Motor neuron (in vitro differentiated cells): ENCODE results near the gene NEDD1. TPM values are rescaled to one million over a fixed set of nuclear protein-coding genes. Genes with fewer than 3 reads are reported as not detected.

ENCODE experiments used
- ATAC-seq, 8 experiments: fragments of 200-7000 bp; cut with Tn5 transposase; replicated peaks in 6 of 8; 2 replicates each; pipeline ENCODE4 v1.8.0; 2021; ENCODE audit warnings: mild to moderate bottlenecking in 8 of 8, moderate library complexity in 8 of 8
- H3K27ac ChIP-seq, 2 donors: fragments of 250-450 bp; sonication (Bioruptor Pico); 2 replicates each; pipeline ENCODE4 v1.9.0; 2021; ENCODE audit warnings: antibody characterized with exemption in 2 of 2, mild to moderate bottlenecking in 2 of 2, moderate library complexity in 1 of 2
- H3K4me1 ChIP-seq, 2 donors: fragments of 250-450 bp; sonication (Bioruptor Pico); replicated peaks in 1 of 2; 2 replicates each; pipeline ENCODE4 v1.6.1; 2021; ENCODE audit warnings: antibody characterized with exemption in 2 of 2, mild to moderate bottlenecking in 2 of 2, moderate library complexity in 1 of 2
- H3K4me3 ChIP-seq, 5 donors: fragments of 250-450 bp; sonication (Bioruptor Pico); 2 replicates each; pipeline ENCODE4 v1.9.0; 2021; ENCODE audit warnings: antibody characterized with exemption in 5 of 5, mild to moderate bottlenecking in 5 of 5, moderate library complexity in 4 of 5
- WGBS, 10 experiments: fragments of 450-650 bp; shearing (Covaris generic); methylation state at CpG; one replicate each; pipeline ENCODE4 v1.0.0; 2022; 5-methylcytosine and 5-hydroxymethylcytosine counted together
- in situ Hi-C, 9 experiments: fragments of 400-800 bp; cut with MboI; loops; one replicate each; pipeline ENCODE4 v1.15.0; 2021; ENCODE audit warnings: low sequenced_read_pairs in 9 of 9, low pct_unique_long_range_greater_than_20kb in 2 of 9; ENCODE audit not compliant: unreplicated experiment in 9 of 9
- total RNA-seq, 8 experiments: library from RNA; unstranded; fragments of 300-600 nt; gene quantifications; 2 replicates each; pipeline versions ENCODE4 v1.2.3 to v1.2.4, GENCODE V29; 2022

Gene NEDD1
- total RNA-seq, 8 experiments from 2014 or later: 8.2 to 29.4 (median 12.8) TPM

DNA sequence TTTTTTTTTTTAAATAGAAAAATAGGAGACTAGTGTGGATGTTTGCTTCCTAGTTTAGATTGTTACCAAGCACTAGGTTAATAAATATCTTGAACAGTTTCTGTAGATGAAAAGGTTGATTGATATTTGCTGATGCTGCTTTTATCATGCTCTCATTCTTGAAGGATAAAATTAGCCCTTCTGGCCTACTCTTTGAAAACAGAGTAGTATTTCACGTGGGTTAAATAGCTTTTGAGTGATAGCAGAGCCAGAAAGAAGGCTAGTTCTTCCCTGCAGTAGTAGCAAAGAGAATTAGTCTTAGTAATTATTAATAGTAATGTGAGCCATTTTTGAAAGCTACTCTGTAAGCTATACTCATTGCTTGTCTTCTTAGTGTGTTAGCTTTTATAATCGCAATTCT lies 5.2 kb downstream of the NEDD1 start:
- in situ Hi-C loops: no loop called here
- Histone ChIP-seq H3K4me3 (no peak overlapping the region), H3K4me1 (peaks cover 5 to 11% of the 10 kb centered on the region in 2 donors), H3K27ac (no peak overlapping the region)
- 38 to 100% (median 66%) methylated on average over 1 to 2 of the region's 2 CpGs; no CpG with 5 or more reads in 2 of the 10 experiments for WGBS, 10 experiments
- no peak for ATAC-seq

DNA sequence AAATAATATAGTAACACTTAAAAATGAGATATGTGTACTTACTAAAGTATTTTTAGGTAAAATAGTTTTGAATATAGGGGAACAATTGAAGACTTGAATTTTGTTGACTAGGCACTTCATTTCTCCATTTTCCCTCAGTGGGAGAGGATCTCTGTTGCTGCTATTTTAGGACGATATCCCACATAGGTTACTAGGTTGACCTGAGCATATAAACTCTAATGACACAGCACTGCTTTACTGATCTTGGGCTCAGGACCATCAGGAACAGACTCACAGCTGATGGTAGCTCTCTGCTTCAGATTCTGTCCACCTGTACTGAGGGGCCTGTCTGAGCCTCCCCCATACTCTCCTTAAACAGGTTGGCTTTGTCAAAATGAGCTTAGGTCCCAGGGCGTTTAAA lies 5.9 kb downstream of the NEDD1 start:
- WGBS, 10 experiments: 82 to 100% (median 92%) methylated on average over 1 to 2 of the region's 2 CpGs; no CpG with 5 or more reads in 3 of the 10 experiments
- in situ Hi-C loops: no loop called here
- Histone ChIP-seq H3K4me1 (peaks cover 4 to 11% of the 10 kb centered on the region in 2 donors), H3K27ac (no peak overlapping the region), H3K4me3 (no peak overlapping the region)
- ATAC-seq: no peak

DNA sequence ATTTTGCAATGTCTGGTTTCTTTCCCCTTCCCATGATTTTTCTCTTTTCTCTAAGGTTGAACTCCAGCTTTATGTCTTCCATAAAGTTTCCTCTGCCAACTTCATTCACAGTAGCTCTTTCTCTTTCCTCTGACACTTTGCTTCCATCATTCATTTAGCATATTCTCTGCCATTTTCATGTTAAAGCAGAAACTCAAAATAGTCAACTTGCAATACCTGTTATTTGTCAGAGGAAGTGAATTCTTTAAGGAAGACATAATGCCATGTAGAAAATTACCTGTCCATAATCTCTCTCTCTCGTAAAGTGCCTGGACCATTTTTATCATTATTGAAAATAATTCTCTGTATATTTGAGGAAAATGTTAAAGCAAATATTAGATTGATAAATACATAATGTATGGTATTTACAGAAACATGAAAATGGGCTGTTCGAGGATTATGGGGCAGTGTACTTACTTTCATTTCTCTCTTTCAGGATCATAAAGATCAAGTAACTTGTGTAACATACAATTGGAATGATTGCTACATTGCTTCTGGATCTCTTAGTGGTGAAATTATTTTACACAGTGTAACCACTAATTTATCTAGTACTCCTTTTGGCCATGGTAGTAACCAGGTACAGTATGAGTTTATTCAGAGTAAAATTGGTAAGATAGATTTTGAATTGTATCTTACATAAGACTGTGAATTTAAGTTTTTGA lies 12.6 kb downstream of the NEDD1 start:
- no peak for ATAC-seq
- 92 to 100% (median 100%) methylated on average over 1 to 2 of the region's 2 CpGs; no CpG with 5 or more reads in 1 of the 10 experiments for WGBS, 10 experiments
- in situ Hi-C loops: no loop called here

DNA sequence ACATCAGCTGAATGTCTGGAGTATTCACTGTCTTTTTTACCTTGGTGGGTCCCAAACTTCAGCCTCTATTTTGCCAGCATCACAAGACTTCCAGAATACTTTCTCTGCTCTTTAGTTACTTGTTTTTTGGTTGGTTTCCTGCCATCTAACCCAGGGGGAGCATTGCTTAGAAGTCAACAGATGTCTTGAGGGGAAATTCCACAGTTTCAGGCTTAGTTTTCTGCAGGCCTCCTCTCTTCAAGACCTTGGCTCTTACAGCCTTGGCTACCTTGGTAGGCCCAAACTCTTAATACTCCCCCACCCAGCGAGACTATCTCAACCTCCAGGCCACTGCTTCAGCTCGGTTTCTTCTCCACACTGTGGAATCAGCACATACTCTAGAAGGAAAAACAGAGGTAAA lies 41.7 kb downstream of the NEDD1 start:
- in situ Hi-C loops: no loop called here
- Histone ChIP-seq H3K4me3 (no peak overlapping the region), H3K27ac (no peak overlapping the region), H3K4me1 (no peaks in the 10 kb centered on the region)
- WGBS, 10 experiments: 76 to 100% (median 94%) methylated on average over 1 to 2 of the region's 2 CpGs; no CpG with 5 or more reads in 3 of the 10 experiments
- no peak for ATAC-seq

More for the DNA sequence above, 12.6 kb downstream of the NEDD1 start:
- no peak overlapping the region for H3K4me3 ChIP-seq
- no peak overlapping the region for H3K27ac ChIP-seq
- H3K4me1 ChIP-seq: no peaks in the 10 kb centered on the region

DNA sequence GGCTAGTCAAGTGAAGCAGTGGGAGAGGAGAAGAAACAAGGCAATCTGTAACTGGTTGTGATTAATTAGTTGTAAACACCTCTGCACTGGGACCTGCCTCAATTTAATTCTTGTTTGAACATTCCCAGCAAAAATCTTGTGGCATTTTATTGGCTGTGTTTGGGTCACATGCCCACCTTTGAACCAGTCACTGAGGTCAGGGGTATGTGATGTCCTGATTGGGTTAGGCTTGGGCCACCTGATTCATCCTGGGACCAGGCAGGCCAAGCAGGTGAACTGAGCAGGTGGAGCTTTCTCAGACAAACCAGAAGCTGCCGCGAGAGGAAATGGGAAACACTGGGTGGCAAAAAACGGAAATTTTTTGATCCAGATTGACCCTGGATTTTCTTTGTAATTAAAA lies 72.5 kb downstream of the NEDD1 start:
- WGBS, 10 experiments: 60 to 100% (median 100%) methylated on average over 2 to 3 of the region's 3 CpGs; no CpG with 5 or more reads in 3 of the 10 experiments
- Histone ChIP-seq H3K4me1 (peaks cover 20 to 21% of the 10 kb centered on the region in 2 donors), H3K4me3 (no peak overlapping the region), H3K27ac (no peak overlapping the region)
- no peak for ATAC-seq
- in situ Hi-C loops: loop anchor here in 8 of 9 experiments (25.0 kb wide), 5 partner anchors 333 to 1408 kb away; partner anchors contain the start of gene RMST (in 1 of the 8)

DNA sequence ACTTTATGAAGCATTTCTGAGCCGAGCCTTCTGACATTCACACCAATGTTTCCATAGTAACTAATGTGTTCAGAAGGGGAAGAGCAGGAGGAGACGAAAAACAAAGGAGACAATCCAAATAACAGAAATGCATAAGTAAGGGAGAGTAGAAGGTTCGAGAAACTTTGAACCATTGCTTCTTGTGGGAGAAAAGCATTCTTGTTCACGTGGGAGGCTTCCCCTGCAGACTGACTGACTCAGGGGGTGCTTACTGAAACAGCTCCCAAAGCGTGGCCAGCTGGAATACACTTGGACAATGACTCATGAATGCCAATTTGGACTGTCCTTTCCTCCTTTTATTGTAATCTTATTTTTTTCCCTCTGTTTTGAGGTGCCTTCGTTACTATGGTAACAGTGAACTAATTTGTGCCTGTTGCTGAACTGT lies 73.9 kb downstream of the NEDD1 start:
- 0 to 31% (median 16%) methylated on average over 1 to 6 of the region's 6 CpGs; no CpG with 5 or more reads in 1 of the 10 experiments for WGBS, 10 experiments
- Histone ChIP-seq H3K27ac (no peak overlapping the region), H3K4me3 (no peak overlapping the region), H3K4me1 (peaks cover 20 to 25% of the 10 kb centered on the region in 2 donors)
- peak in 7 of 8 experiments; percentile 81 to 92 (median 90) for ATAC-seq
- in situ Hi-C loops: loop anchor here in 8 of 9 experiments (10.0 to 25.0 kb wide), 6 partner anchors 331 to 1406 kb away; partner anchors contain the start of gene RMST (in 1 of the 8)

DNA sequence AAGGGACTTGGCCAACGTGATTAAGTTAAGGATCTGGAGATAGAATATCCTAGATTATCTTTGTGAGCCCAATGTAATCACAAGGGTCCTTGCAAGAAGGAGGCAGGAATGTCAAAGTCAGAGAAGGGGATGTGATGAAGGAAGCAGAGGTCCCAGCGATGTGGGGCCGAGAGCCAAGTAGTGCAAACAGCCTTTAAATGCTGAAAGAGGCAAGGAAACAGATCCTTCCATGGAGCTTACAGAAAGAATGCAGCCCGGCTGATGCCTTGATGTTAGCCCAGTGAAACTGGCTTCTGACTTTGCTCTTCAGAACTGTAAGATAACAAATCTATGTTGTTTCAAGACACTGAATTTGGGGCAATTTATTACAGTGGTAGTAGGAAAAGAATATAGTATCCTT lies 74.9 kb downstream of the NEDD1 start:
- Histone ChIP-seq H3K4me1 (peaks cover 24 to 28% of the 10 kb centered on the region in 2 donors), H3K27ac (no peak overlapping the region), H3K4me3 (no peak overlapping the region)
- in situ Hi-C loops: loop anchor here in 8 of 9 experiments (10.0 to 25.0 kb wide), 6 partner anchors 330 to 1405 kb away; partner anchors contain the start of gene RMST (in 1 of the 8)
- 10 to 93% (median 80%) methylated on average over 1 to 4 of the region's 4 CpGs; no CpG with 5 or more reads in 2 of the 10 experiments for WGBS, 10 experiments
- peak in 1 of 8 experiments; percentile 58 for ATAC-seq

DNA sequence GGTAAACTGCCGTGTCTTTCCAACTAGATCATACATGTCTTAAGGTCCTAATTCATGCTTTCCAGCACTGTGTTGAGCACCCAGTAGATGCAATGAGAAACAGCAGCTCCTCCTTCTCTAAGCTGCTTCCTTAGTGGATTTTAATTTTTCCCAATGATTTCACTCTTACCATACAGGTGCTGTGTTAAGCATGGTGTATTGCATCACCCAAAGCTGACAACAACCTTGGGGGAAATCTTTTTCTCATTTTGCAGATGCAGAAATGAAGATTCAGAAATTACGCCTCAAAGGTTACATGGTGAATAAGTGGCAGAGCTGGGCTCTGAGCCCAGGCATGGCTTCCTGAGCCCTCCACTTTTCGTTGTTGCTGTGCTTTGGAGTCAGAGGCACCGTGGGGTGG lies 75.6 kb downstream of the NEDD1 start:
- H3K27ac ChIP-seq: no peak overlapping the region
- no peak overlapping the region for H3K4me3 ChIP-seq
- 10 to 100% (median 90%) methylated on average over 1 to 3 of the region's 4 CpGs; no CpG with 5 or more reads in 3 of the 10 experiments for WGBS, 10 experiments
- peaks cover 30 to 32% of the 10 kb centered on the region in 2 donors for H3K4me1 ChIP-seq
- in situ Hi-C loops: loop anchor here in 8 of 9 experiments (10.0 to 25.0 kb wide), 6 partner anchors 330 to 1405 kb away; partner anchors contain the start of gene RMST (in 1 of the 8)
- no peak for ATAC-seq

DNA sequence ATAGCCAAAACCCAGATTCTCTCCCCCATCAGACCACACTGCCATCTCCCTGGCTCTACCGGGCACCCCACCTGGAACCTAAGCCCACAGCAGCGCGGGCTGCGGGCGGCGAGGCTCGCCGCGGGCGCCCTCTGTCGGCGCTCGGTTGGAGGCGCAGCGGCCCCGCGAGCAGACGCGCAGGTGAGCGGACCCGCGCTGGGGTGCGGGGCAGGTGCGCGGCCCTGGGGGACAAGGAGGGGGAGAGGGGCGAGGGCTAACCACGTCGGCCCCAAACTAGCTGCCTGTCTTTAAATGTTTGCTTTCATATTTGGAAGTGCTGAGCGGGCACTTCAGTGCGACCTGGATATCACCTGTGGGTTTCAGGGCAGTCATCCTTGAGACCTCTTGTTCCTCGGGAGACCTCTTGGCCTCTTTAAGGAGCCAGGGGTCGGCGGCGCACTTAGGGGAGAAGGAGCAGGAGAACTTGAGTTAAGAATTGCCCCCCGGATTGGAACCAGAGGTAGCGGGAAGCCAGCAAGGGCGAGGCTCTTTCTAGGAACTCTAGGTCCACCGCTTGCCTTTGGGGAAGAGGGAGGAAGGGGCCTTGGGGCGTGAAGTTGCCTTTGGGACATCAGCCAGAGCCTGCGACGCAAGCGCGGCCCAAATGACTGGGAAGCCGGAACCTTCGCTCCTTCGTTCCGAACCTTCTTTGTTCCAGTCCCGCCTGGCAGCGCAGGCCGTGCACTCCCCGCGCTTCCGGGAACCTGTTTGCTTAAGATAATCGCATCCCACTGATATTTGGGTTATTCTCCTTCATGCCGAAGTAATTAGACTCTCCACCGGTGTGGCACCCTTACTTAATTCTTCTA lies 78.7 kb downstream of the NEDD1 start:
- peak; percentile 46 to 93 (median 60) for ATAC-seq
- WGBS, 10 experiments: 0 to 40% (median 6%) methylated on average over 2 to 24 of the region's 56 CpGs; no CpG with 5 or more reads in 3 of the 10 experiments
- H3K27ac ChIP-seq: no peak overlapping the region
- in situ Hi-C loops: loop anchor here in 8 of 9 experiments (10.0 to 25.0 kb wide), 6 partner anchors 327 to 1402 kb away; partner anchors contain the start of gene RMST (in 1 of the 8)
- H3K4me1 ChIP-seq: peaks cover 31 to 33% of the 10 kb centered on the region in 2 donors
- H3K4me3 ChIP-seq: peak overlapping the region; percentile 13 to 40 (median 36)

DNA sequence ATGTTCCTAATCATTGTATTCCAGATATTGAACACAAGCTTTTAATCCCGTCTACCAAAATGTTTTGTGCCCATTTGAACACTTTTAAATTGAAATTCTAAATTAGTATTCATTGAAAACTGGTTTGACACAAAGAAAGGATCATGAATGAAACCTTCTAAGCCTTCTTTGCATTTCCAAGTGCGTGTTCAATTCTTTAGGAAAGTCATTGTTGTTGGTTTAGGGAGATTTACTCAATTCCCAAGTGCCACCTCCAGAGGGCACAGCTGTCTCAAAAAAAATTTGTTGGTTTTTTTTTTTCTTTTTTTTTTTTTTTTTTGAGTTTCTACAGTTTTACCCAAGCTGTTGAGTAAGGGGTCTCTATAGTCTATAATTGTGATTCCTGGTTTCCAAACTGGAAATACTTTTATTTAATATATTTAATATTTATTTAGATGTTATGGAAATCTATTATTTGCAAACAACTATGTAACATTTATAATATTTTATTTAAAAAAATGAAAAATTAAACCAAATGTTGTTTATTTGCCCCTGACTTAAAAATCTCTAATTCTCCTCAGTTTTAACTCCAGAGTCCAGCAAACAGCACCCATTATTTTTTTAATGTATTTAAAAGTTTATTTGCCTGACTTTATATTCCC lies 79.9 kb downstream of the NEDD1 start:
- in situ Hi-C loops: loop anchor here in 8 of 9 experiments (10.0 to 25.0 kb wide), 6 partner anchors 325 to 1400 kb away; partner anchors contain the start of gene RMST (in 1 of the 8)
- Histone ChIP-seq H3K4me1 (peaks cover 27 to 32% of the 10 kb centered on the region in 2 donors), H3K27ac (no peak overlapping the region), H3K4me3 (no peak overlapping the region)
- 0 to 58% (median 11%) methylated on average over 1 to 2 of the region's 2 CpGs for WGBS, 10 experiments
- peak in 6 of 8 experiments; percentile 19 to 39 (median 32) for ATAC-seq

DNA sequence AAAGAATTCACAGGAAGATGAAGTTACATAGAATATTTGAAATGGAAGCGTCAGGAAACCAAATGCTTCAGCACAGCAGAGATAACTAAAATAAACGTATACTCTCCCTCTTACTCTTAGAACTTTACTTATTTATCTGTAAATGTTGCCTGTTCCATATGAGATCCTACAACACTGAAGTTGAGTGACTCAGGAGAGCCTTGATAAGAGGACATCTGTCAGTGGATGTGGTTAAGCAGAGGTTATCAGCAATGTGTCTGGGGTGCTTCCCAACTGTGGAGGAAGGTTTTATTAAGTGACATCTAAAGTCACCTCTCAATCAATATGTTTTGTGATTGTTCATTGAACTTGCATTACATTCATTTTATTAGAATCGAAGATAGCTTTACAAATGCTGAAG lies 81.9 kb downstream of the NEDD1 start:
- H3K4me3 ChIP-seq: no peak overlapping the region
- H3K27ac ChIP-seq: no peak overlapping the region
- in situ Hi-C loops: loop anchor here in 8 of 9 experiments (10.0 to 25.0 kb wide), 6 partner anchors 323 to 1398 kb away; partner anchors contain the start of gene RMST (in 1 of the 8)
- 10 to 100% (median 91%) methylated on average over 1 to 3 of the region's 3 CpGs for WGBS, 10 experiments
- peaks cover 26 to 41% of the 10 kb centered on the region in 2 donors for H3K4me1 ChIP-seq
- no peak for ATAC-seq

DNA sequence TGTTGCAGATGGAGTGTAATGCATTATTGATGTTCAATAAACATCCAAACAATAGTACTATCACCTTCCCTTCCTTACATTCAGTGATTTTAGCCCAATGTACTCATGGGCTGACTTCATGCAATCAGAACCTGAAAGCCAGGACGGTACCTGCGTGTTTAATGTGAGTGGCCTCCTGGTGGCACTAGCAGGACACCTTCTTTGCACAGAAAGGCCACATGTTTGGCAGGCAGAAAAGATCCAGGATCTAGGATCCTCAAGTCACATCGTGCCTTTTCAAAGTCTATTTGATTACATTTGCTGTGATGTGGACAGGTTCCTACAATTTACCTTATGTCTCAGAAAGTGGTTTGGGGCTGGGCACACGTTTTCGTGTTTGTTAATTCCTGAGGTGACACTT lies 82.9 kb downstream of the NEDD1 start:
- WGBS, 10 experiments: 0 to 95% (median 48%) methylated on average over 1 to 4 of the region's 5 CpGs; no CpG with 5 or more reads in 2 of the 10 experiments
- peaks cover 32 to 46% of the 10 kb centered on the region in 2 donors for H3K4me1 ChIP-seq
- H3K27ac ChIP-seq: no peak overlapping the region
- H3K4me3 ChIP-seq: no peak overlapping the region
- peak in 4 of 8 experiments; percentile 15 to 37 (median 30) for ATAC-seq
- in situ Hi-C loops: loop anchor here in 8 of 9 experiments (10.0 to 25.0 kb wide), 6 partner anchors 322 to 1397 kb away; partner anchors contain the start of gene RMST (in 1 of the 8)
